ENCODE data around the gene SLC38A4. TPM values are rescaled to one million over a fixed set of nuclear protein-coding genes. Genes with fewer than 3 reads are reported as not detected.

SLC38A4 gene
- total RNA-seq, 1 experiment from 2014 or later, result 0.09 TPM

- no peaks in the 10 kb centered on the region for H3K4me1 ChIP-seq (replicated peaks; ENCODE audit: insufficient read depth)
- TF ChIP-seq CTCF (conservative IDR thresholded peaks at IDR 0.05), result no peak
- H3K27ac ChIP-seq, result no peak overlapping the region
- intact Hi-C loops (cut with micrococcal nuclease; ENCODE audit: unreplicated experiment), result no loop called here
- CTCF ChIA-PET, result no interaction called here
- no peaks in the 10 kb centered on the region for H4K20me1 ChIP-seq (ENCODE audit: insufficient read depth)
- no peak for DNase-seq
- BruUV-seq (replicated peaks), result no TSS peak
- H2AFZ ChIP-seq, result no peak overlapping the region
- no peak overlapping the region for H3K4me2 ChIP-seq
- H3F3A ChIP-seq (ENCODE audit: insufficient read depth, low read depth), result no peaks in the 10 kb centered on the region
- POLR2A ChIA-PET (ENCODE audit: unreplicated experiment), result no interaction called here
- 0 out of 2 replicates have a peak, but pooled peaks cover 3% of the 10 kb centered on the region for H3K9me2 ChIP-seq (ENCODE audit: insufficient read depth)
- no peaks in the 10 kb centered on the region for H3K79me2 ChIP-seq (ENCODE audit: low read depth)
- H3K4me3 ChIP-seq, result no peak overlapping the region
- no peaks in the 10 kb centered on the region for H3K27me3 ChIP-seq (ENCODE audit: insufficient read depth, low read depth)
- no peaks in the 10 kb centered on the region for H3K36me3 ChIP-seq (ENCODE audit: low read depth)
- H3K9me3 ChIP-seq (ENCODE audit: insufficient read depth, low read depth), result no peaks in the 10 kb centered on the region
These were observed 38.2 kb downstream of the SLC38A4 start for GRCh38 chr12:46787496-46788055.

GRCh38 chr12:46786774-46787173 lies 39.0 kb downstream of the SLC38A4 start:
- H2AFZ ChIP-seq, result no peak overlapping the region
- no peaks in the 10 kb centered on the region for H3K79me2 ChIP-seq (ENCODE audit: low read depth)
- no peak overlapping the region for H3K4me2 ChIP-seq
- H3K9me2 ChIP-seq (ENCODE audit: insufficient read depth), result 0 out of 2 replicates have a peak, but pooled peaks cover 3% of the 10 kb centered on the region
- DNase-seq, result no peak
- no peak overlapping the region for H3K4me3 ChIP-seq
- TF ChIP-seq EZH2 (IDR thresholded peaks at IDR 0.05; ENCODE audit: low read depth) (no peak), CTCF (conservative IDR thresholded peaks at IDR 0.05) (no peak)
- ChIA-PET POLR2A (ENCODE audit: unreplicated experiment) (no interaction called here), CTCF (no interaction called here)
- H3K27ac ChIP-seq, result no peak overlapping the region
- BruUV-seq (replicated peaks), result no TSS peak
- H3K36me3 ChIP-seq (ENCODE audit: low read depth), result no peaks in the 10 kb centered on the region
- H3K9me3 ChIP-seq (ENCODE audit: insufficient read depth, low read depth), result no peaks in the 10 kb centered on the region
- H4K20me1 ChIP-seq (ENCODE audit: insufficient read depth), result no peaks in the 10 kb centered on the region
- intact Hi-C loops (cut with micrococcal nuclease; ENCODE audit: unreplicated experiment), result no loop called here
- H3K27me3 ChIP-seq (ENCODE audit: insufficient read depth, low read depth), result no peaks in the 10 kb centered on the region
- no peaks in the 10 kb centered on the region for H3K4me1 ChIP-seq (replicated peaks; ENCODE audit: insufficient read depth)
- H3F3A ChIP-seq (ENCODE audit: insufficient read depth, low read depth), result no peaks in the 10 kb centered on the region

- H3K9me2 ChIP-seq (ENCODE audit: insufficient read depth), result 0 out of 2 replicates have a peak, but pooled peaks cover 6% of the 10 kb centered on the region
- H2AFZ ChIP-seq, result no peak overlapping the region
- ChIA-PET CTCF (interaction anchor here (0.6 kb wide), 1 partner anchor 820 kb away, joined by 19 read pairs; no protein-coding TSS in a partner anchor), POLR2A (ENCODE audit: unreplicated experiment) (no interaction called here)
- H3K4me2 ChIP-seq, result no peak overlapping the region
- TF ChIP-seq EZH2 (IDR thresholded peaks at IDR 0.05; ENCODE audit: low read depth), result no peak
- no peak for TF ChIP-seq CTCF (conservative IDR thresholded peaks at IDR 0.05)
- no peak overlapping the region for H3K27ac ChIP-seq
- H3K9me3 ChIP-seq (ENCODE audit: insufficient read depth, low read depth), result no peaks in the 10 kb centered on the region
- no peaks in the 10 kb centered on the region for H3K4me1 ChIP-seq (replicated peaks; ENCODE audit: insufficient read depth)
- BruUV-seq (replicated peaks), result no TSS peak
- no peak overlapping the region for H3K4me3 ChIP-seq
- no peaks in the 10 kb centered on the region for H3K79me2 ChIP-seq (ENCODE audit: low read depth)
- H4K20me1 ChIP-seq (ENCODE audit: insufficient read depth), result no peaks in the 10 kb centered on the region
- H3K36me3 ChIP-seq (ENCODE audit: low read depth), result no peaks in the 10 kb centered on the region
- intact Hi-C loops (cut with micrococcal nuclease; ENCODE audit: unreplicated experiment), result no loop called here
- DNase-seq, result no peak
- H3F3A ChIP-seq (ENCODE audit: insufficient read depth, low read depth), result no peaks in the 10 kb centered on the region
- no peaks in the 10 kb centered on the region for H3K27me3 ChIP-seq (ENCODE audit: insufficient read depth, low read depth)
These were observed 40.4 kb downstream of the SLC38A4 start for GRCh38 chr12:46785382-46785781.

Data from PC-9 (cell line).